ENCODE measurements around the gene SDHD. TPM values are rescaled to one million over a fixed set of nuclear protein-coding genes. Genes with fewer than 3 reads are reported as not detected.

The SDHD gene
- total RNA-seq: 100 to 1,000 TPM; 102 to 120 (median 113) TPM

DNA sequence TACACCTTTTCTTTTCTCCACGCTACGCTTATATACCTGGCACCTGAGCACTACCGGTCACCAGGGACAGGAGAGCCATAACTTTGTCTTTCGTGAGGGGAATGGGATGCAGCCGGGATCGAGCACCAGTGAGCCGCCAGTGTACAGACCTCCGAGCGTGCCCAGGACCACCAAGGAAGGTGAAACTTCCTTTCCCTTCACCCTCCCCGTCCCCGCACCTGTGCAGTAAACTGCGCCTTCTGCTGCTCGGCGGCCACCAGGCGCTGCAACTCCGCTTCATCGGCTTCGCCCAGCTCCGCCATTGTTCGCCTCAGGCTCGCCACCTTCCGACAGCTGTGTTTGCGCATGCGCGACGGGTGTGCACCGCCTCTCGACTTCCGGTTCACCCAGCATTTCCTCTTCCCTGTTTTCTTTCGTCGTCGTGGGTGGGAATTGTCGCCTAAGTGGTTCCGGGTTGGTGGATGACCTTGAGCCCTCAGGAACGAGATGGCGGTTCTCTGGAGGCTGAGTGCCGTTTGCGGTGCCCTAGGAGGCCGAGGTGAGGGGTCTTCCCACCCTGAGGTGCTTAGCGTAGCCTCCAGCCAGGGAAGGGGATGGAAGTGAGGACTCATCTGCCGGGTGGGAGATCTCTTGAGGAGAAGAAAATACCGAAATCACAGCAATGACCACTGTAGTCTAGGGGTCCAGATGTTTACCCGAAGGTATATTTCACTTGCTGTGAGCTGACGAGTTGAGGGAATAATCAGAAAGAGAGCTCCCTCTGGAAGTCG, at the start of gene SDHD, which contains the start of gene TIMM8B:
Gene SDHD (plus strand): TSS at position 452 of the 770 bp plus-strand sequence. CDS start 35 bp downstream, at position 487.
Gene TIMM8B (minus strand): TSS at position 335 of the 770 bp plus-strand sequence. CDS start 33 bp downstream, at position 302.
- TF ChIP-seq POLR2A (IDR thresholded peaks at IDR 0.05) (peak; percentile 25 to 53), EP300 (IDR thresholded peaks at IDR 0.05) (no peak), POLR2AphosphoS5 (IDR thresholded peaks at IDR 0.05) (peak; percentile 80)
- TF ChIP-seq, protein P1, sequence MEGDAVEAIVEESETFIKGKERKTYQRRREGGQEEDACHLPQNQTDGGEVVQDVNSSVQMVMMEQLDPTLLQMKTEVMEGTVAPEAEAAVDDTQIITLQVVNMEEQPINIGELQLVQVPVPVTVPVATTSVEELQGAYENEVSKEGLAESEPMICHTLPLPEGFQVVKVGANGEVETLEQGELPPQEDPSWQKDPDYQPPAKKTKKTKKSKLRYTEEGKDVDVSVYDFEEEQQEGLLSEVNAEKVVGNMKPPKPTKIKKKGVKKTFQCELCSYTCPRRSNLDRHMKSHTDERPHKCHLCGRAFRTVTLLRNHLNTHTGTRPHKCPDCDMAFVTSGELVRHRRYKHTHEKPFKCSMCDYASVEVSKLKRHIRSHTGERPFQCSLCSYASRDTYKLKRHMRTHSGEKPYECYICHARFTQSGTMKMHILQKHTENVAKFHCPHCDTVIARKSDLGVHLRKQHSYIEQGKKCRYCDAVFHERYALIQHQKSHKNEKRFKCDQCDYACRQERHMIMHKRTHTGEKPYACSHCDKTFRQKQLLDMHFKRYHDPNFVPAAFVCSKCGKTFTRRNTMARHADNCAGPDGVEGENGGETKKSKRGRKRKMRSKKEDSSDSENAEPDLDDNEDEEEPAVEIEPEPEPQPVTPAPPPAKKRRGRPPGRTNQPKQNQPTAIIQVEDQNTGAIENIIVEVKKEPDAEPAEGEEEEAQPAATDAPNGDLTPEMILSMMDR (IDR thresholded peaks at IDR 0.05): peak in 3 of 4 experiments; percentile 44 to 52 (median 45)
- H3K27me3 ChIP-seq: no peaks in the 10 kb centered on the region
- peak within 1 kb of the TSS; percentile 82 to 87 for H3K4me3 ChIP-seq
- 0 to 1% methylated on average over 2 to 21 of the region's 45 CpGs for WGBS, 2 donors (ENCODE audit: low coverage in 1 of 2)
- no peaks in the 10 kb centered on the region for H3K9me3 ChIP-seq
- H3K4me1 ChIP-seq: peaks cover 6 to 52% (median 20%) of the 10 kb centered on the region in 3 donors
- peaks cover 0 to 75% of the 10 kb centered on the region in 2 donors for H3K36me3 ChIP-seq
- peak within 1 kb of the TSS; percentile 59 to 90 (median 81) for H3K27ac ChIP-seq
- ATAC-seq: peak; percentile 98

DNA sequence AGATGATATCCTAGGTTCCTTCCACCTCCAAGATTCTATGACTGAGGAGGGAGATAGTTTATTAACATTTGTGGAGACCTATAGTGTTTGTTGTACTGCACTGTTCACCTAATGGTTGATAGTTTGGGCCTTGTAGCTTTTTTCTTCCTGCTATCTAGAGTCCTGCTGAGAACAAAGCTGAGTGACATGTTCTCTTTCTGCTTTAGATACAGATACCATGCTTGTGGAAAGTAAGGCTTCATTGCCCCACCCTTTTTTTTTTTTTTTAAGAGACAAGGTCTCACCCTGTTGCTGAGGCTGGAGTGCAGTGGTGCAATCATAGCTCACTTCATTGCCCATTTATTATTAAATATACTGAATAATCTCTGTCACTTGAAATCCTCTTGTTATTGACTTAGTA, 49.1 kb upstream of the SDHD start:
- no peak for ATAC-seq
- Histone ChIP-seq H3K36me3 (peaks cover 0 to 93% of the 10 kb centered on the region in 2 donors), H3K4me1 (no peaks in the 10 kb centered on the region), H3K4me3 (no peak overlapping the region), H3K27ac (no peak overlapping the region), H3K9me3 (no peaks in the 10 kb centered on the region), H3K27me3 (no peaks in the 10 kb centered on the region)
- TF ChIP-seq, protein P1 (IDR thresholded peaks at IDR 0.05): no peak
- TF ChIP-seq EP300 (IDR thresholded peaks at IDR 0.05) (no peak), POLR2AphosphoS5 (IDR thresholded peaks at IDR 0.05) (no peak), POLR2A (IDR thresholded peaks at IDR 0.05) (no peak)

DNA sequence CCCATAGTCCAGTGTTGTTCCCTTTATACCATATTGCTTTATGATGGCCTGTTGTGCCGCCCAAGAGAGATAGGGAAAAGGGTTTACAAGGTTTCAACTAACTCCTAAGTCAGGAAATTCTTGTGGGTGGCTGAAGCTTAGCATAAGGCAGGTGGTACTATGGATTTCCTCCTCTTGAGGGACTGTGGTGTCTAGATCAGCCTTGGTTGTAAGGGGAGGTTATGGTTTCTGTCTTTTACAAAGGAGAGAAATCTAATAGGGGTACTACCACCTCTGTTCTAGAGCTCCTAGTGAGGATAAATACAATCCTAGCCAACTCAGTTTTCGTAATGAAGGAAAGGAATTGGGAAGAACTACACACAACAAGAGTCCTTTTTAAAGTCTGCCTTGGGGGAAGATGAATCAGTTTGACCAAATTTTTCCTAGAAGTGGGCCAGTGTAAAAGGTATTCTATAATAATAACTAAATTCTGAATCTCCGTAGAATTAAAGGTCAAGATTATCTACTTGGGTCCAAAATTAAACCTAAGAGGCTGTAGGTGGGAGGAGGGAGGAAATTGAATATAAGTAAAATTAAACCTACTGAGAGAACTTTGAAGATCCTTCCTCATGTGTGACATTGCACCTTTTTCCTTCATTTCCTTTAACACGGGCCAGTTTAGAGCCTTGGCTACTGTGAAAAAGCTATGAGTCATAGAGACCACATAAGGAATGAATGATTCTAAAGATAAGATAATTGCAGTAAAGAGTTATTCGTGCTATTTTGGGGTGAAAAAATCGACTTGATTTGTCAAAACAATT, 44.3 kb upstream of the SDHD start:
- peaks cover 0 to 94% of the 10 kb centered on the region in 2 donors for H3K36me3 ChIP-seq
- WGBS, 2 donors (ENCODE audit: low coverage in 1 of 2): 44% methylated on average over 2 to 6 of the region's 6 CpGs
- no peak for ATAC-seq
- H3K4me1 ChIP-seq: no peaks in the 10 kb centered on the region
- H3K9me3 ChIP-seq: no peaks in the 10 kb centered on the region
- no peaks in the 10 kb centered on the region for H3K27me3 ChIP-seq
- no peak overlapping the region for H3K27ac ChIP-seq
- H3K4me3 ChIP-seq: no peak overlapping the region
- TF ChIP-seq POLR2AphosphoS5 (IDR thresholded peaks at IDR 0.05): no peak
- TF ChIP-seq, protein P1 (IDR thresholded peaks at IDR 0.05): no peak

DNA sequence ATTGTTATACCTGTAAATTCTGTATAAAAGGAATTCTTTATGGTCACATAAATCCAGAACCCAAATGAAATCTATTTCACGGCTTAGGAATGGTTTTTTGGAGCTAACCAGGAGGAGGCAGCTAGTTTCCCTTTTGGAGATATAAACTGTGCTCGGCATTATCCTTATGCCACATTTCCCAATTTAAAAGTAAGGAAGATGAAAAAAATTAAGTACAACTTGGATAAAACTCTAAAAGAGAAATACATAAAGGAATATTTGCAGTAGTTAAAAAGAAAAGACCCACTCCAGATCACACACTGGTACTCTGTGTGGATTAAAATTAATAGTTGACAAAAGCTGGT, 43.7 kb upstream of the SDHD start:
- WGBS, 2 donors (ENCODE audit: low coverage in 1 of 2): 80 to 97% methylated on average over 1 to 2 of the region's 2 CpGs
- Histone ChIP-seq H3K27ac (no peak overlapping the region), H3K4me1 (no peaks in the 10 kb centered on the region), H3K9me3 (no peaks in the 10 kb centered on the region), H3K27me3 (no peaks in the 10 kb centered on the region), H3K36me3 (peaks cover 0 to 94% of the 10 kb centered on the region in 2 donors), H3K4me3 (no peak overlapping the region)
- no peak for ATAC-seq
- TF ChIP-seq, protein P1 (IDR thresholded peaks at IDR 0.05): no peak
- TF ChIP-seq POLR2AphosphoS5 (IDR thresholded peaks at IDR 0.05) (no peak), POLR2A (IDR thresholded peaks at IDR 0.05) (no peak), EP300 (IDR thresholded peaks at IDR 0.05) (no peak)

All from gastroesophageal sphincter (tissue), 4 donors.